ENCODE data around the gene LARGE1. TPM values are rescaled to one million over a fixed set of nuclear protein-coding genes. Genes with fewer than 3 reads are reported as not detected.
"Not testable (repeated sequence)": the region's sequence is repeated elsewhere in the genome, so short reads cannot be mapped to it uniquely, and the experiment has no call there.

The LARGE1 gene
- total and polyA plus RNA-seq, 3 experiments from 2014 or later, result 0.07 to 0.27 (median 0.18) TPM

DNA sequence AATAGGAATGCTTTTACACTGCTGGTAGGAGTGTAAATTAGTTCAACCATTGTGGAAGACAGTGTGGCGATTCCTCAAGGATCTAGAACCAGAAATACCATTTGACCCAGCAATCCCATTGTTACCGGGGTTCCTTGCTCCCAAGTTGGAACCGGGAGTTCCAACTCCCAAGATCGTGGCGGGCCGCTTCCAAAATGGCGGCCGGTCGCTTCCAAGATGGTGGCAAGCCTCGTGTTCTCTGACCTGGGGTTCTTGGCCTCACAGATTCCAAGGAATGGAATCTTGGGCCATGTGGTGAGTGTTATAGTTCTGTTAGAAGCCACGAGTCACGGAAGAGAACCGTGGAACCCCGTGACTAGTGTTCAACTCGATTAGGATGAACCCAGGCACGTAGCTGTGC is 62.5 kb downstream of the LARGE1 start:
- POLR2A ChIA-PET; H3K36me3 ChIP-seq (ENCODE audit: insufficient read depth, low read length); H3K27me3 Mint-ChIP-seq; CTCF ChIA-PET; H3K36me3 Mint-ChIP-seq; H3K27me3 ChIP-seq (ENCODE audit: insufficient read depth, low read length, poor library complexity, severe bottlenecking); DNase-seq; H3K4me3 Mint-ChIP-seq; H3K4me1 ChIP-seq (ENCODE audit: insufficient read depth, low read length); H3K4me3 ChIP-seq (ENCODE audit: low read length); H3K27ac ChIP-seq (ENCODE audit: low read depth, low read length); H3K27ac Mint-ChIP-seq; H3K9me3 ChIP-seq (ENCODE audit: low read length): not testable (repeated sequence)
- Mint-ChIP-seq H3K9me3 (peaks cover 0 to 12% (median 7%) of the 10 kb centered on the region in 5 donors), H3K4me1 (peaks cover 10 to 20% (median 17%) of the 10 kb centered on the region in 3 donors)

DNA sequence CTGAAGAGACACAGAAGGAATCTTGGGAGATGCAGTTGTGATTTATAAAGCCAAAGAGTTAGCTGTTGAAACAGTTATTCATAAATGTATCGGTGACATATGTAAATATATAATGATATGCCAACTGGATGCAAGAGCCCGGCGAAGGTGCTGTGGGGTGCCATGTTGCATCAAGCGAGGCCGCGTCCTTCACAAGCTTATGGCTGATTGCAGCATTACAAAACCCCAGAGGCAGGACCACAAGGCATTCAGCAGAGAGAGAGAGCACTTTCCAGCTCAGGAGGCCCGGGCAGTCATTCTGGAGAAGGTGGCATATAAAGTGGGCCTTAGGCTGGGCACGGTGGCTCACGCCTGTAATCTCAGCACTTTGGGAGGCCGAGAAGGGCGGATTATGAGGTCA is 65.6 kb downstream of the LARGE1 start:
- CTCF ChIA-PET, result no interaction called here
- DNase-seq, result no peak

DNA sequence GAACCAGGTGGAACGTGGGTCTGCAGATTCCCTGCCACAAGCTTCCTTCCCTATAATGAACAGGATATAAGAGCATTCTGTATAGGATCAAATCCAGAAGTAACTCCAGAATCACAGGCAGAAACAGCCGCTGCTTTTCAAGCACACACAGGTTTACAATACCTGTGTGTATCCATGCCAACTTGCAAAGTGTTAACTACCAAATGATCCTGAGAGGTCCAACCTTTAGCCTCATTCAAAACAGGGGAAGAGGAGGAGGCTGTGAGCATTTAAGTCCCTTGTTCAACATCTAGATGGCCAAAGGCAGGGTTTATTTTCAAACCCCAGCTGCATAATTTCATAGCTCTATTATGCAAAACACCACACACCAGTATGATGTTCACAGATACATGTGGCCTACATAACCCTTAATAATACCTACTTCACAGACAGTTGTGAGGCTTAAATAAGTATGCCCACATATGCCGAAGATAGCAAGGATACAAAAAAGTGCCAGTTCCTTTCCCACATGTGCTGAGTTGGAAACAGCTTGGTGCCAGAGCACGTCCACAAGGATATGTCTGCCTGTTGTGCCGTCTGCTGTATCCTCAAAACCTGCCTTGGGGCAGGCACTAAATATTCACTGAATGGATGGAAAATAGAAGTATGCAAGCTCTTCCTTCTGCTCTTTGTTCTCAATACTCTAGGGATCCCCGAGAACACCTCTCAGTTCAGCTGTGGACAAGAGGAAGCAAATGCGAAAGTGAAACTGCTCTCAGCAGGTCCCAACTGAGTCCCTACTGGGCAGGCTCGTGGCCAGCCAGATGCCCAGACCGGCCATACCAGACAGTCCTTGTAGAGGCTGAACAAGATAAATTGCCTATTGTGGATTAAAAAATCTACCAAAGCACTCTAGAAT is 66.8 kb downstream of the LARGE1 start:
- H3K36me3 ChIP-seq (ENCODE audit: insufficient read depth, low read length), result no peaks in the 10 kb centered on the region
- no peaks in the 10 kb centered on the region for H3K9me3 ChIP-seq (ENCODE audit: low read length)
- H3K27ac ChIP-seq (ENCODE audit: low read depth, low read length), result no peak overlapping the region
- peak overlapping the region in 6 of 8 donors; percentile 17 to 87 (median 82) for H3K27ac Mint-ChIP-seq
- no peaks in the 10 kb centered on the region for H3K27me3 ChIP-seq (ENCODE audit: insufficient read depth, low read length, poor library complexity, severe bottlenecking)
- no peak for DNase-seq
- H3K9me3 Mint-ChIP-seq, result peaks cover 0 to 11% (median 4%) of the 10 kb centered on the region in 5 donors
- H3K4me3 ChIP-seq (ENCODE audit: low read length), result peak overlapping the region; percentile 53
- ChIA-PET POLR2A (no interaction called here), CTCF (no interaction called here)
- peaks cover 11 to 20% (median 17%) of the 10 kb centered on the region in 3 donors for H3K4me1 Mint-ChIP-seq
- peak overlapping the region; percentile 82 to 89 (median 84) for H3K4me3 Mint-ChIP-seq
- H3K4me1 ChIP-seq (ENCODE audit: insufficient read depth, low read length), result no peaks in the 10 kb centered on the region
- no peaks in the 10 kb centered on the region for H3K36me3 Mint-ChIP-seq
- H3K27me3 Mint-ChIP-seq, result no peaks in the 10 kb centered on the region

More for the DNA sequence above, 65.6 kb downstream of the LARGE1 start:
- H3K4me3 Mint-ChIP-seq, result peak overlapping the region in 4 of 7 donors; percentile 36 to 89 (median 63)
- H3K36me3 Mint-ChIP-seq, result no peaks in the 10 kb centered on the region
- POLR2A ChIA-PET, result no interaction called here
- no peaks in the 10 kb centered on the region for H3K4me1 ChIP-seq (ENCODE audit: insufficient read depth, low read length)
- no peak overlapping the region for H3K4me3 ChIP-seq (ENCODE audit: low read length)
- H3K9me3 Mint-ChIP-seq, result peaks cover 0 to 12% (median 4%) of the 10 kb centered on the region in 5 donors
- H3K4me1 Mint-ChIP-seq, result peaks cover 11 to 20% (median 17%) of the 10 kb centered on the region in 3 donors
- no peaks in the 10 kb centered on the region for H3K36me3 ChIP-seq (ENCODE audit: insufficient read depth, low read length)
- H3K27me3 Mint-ChIP-seq, result no peaks in the 10 kb centered on the region
- no peak overlapping the region for H3K27ac ChIP-seq (ENCODE audit: low read depth, low read length)
- no peaks in the 10 kb centered on the region for H3K9me3 ChIP-seq (ENCODE audit: low read length)
- H3K27ac Mint-ChIP-seq, result peak overlapping the region in 2 of 8 donors; percentile 7 to 54
- no peaks in the 10 kb centered on the region for H3K27me3 ChIP-seq (ENCODE audit: insufficient read depth, low read length, poor library complexity, severe bottlenecking)

DNA sequence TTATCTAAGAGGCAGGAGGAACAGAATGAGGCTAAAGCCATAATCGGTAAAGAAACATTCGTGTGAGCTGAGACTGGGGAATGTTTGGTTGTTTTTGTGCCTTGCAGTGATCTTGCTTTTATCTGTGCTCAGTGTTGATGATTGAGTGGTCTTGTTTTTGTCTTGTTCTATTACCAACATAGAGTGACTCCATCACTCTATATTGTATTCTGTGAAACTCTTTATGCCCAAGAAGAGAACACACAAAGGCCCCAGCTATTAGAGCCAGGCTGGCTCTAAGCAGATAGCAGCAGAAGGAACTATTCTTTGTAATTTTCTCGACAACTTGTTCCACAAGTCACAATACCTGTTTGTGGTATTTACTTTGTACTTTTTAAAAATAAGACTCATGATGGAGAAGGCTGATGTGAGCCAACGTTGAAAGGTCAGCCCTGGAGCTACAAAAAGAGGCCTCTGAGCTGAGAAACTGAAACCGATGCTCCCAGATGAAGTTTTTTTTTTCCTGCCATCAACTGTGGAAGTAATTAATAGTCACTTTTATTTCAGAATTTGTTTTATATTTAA is 68.4 kb downstream of the LARGE1 start:
- Mint-ChIP-seq H3K36me3 (no peaks in the 10 kb centered on the region), H3K4me1 (peaks cover 11 to 20% (median 17%) of the 10 kb centered on the region in 3 donors), H3K27ac (no peak overlapping the region), H3K4me3 (no peak overlapping the region), H3K27me3 (no peaks in the 10 kb centered on the region), H3K9me3 (peaks cover 0 to 14% (median 5%) of the 10 kb centered on the region in 5 donors)
- Histone ChIP-seq H3K9me3 (ENCODE audit: low read length) (no peaks in the 10 kb centered on the region), H3K36me3 (ENCODE audit: insufficient read depth, low read length) (no peaks in the 10 kb centered on the region), H3K27me3 (ENCODE audit: insufficient read depth, low read length, poor library complexity, severe bottlenecking) (no peaks in the 10 kb centered on the region), H3K27ac (ENCODE audit: low read depth, low read length) (no peak overlapping the region), H3K4me3 (ENCODE audit: low read length) (no peak overlapping the region), H3K4me1 (ENCODE audit: insufficient read depth, low read length) (no peaks in the 10 kb centered on the region)
- DNase-seq, result no peak
- ChIA-PET CTCF (no interaction called here), POLR2A (no interaction called here)

DNA sequence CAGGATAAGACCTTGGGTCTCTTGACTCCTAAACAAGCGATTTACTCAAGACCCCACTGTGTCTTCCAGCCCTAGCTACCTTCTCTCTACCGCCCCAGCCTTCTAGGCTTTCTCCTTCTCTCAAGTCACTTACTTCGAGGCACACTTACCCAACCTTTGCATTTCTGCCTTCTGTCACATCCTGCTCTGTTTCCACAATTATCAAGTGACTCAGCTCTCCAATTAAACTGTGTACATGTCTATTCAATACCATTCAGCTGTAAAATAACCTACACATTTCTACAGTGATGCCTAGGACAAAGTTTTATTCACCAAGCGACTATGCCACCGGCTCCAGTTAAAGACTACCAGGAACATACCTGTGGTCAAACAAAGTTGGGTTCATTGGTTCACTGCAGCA is 69.0 kb downstream of the LARGE1 start:
- CTCF ChIA-PET, result no interaction called here
- POLR2A ChIA-PET, result no interaction called here
- no peak overlapping the region for H3K4me3 Mint-ChIP-seq
- no peaks in the 10 kb centered on the region for H3K9me3 ChIP-seq (ENCODE audit: low read length)
- no peaks in the 10 kb centered on the region for H3K36me3 ChIP-seq (ENCODE audit: insufficient read depth, low read length)
- H3K36me3 Mint-ChIP-seq, result no peaks in the 10 kb centered on the region
- no peaks in the 10 kb centered on the region for H3K4me1 ChIP-seq (ENCODE audit: insufficient read depth, low read length)
- H3K27me3 ChIP-seq (ENCODE audit: insufficient read depth, low read length, poor library complexity, severe bottlenecking), result no peaks in the 10 kb centered on the region
- H3K9me3 Mint-ChIP-seq, result peaks cover 0 to 16% (median 5%) of the 10 kb centered on the region in 5 donors
- H3K27ac ChIP-seq (ENCODE audit: low read depth, low read length), result no peak overlapping the region
- DNase-seq, result no peak
- H3K4me1 Mint-ChIP-seq, result peaks cover 11 to 20% (median 17%) of the 10 kb centered on the region in 3 donors
- no peak overlapping the region for H3K4me3 ChIP-seq (ENCODE audit: low read length)
- no peaks in the 10 kb centered on the region for H3K27me3 Mint-ChIP-seq
- H3K27ac Mint-ChIP-seq, result no peak overlapping the region

DNA sequence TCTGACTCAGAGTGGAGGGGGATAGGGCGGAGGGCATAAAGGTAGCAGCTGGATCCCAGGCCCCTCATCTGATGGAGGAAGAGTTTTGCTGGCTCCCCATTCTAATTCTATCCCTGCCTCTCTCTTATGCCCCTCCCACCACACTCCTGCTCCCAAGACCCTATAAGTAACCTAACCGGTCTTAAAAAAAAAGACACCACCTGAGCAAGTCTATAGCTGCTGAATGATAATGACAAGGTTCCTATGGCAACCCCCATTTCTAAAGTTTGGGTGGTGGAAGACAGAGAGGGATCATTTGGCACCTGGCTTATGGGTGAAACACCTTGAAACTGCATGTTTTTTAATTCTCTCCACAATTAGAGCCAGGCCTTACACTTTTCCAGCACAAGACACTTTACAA is 69.6 kb downstream of the LARGE1 start:
- H3K27ac ChIP-seq (ENCODE audit: low read depth, low read length), result no peak overlapping the region
- peaks cover 2 to 16% (median 7%) of the 10 kb centered on the region in 5 donors for H3K9me3 Mint-ChIP-seq
- H3K4me3 Mint-ChIP-seq, result peak overlapping the region in 1 of 7 donors; percentile 28
- no peaks in the 10 kb centered on the region for H3K36me3 ChIP-seq (ENCODE audit: insufficient read depth, low read length)
- H3K4me1 Mint-ChIP-seq, result peaks cover 11 to 20% (median 17%) of the 10 kb centered on the region in 3 donors
- POLR2A ChIA-PET, result no interaction called here
- H3K27me3 Mint-ChIP-seq, result no peaks in the 10 kb centered on the region
- no peaks in the 10 kb centered on the region for H3K36me3 Mint-ChIP-seq
- no peaks in the 10 kb centered on the region for H3K9me3 ChIP-seq (ENCODE audit: low read length)
- no peak for DNase-seq
- H3K27ac Mint-ChIP-seq, result no peak overlapping the region
- no peak overlapping the region for H3K4me3 ChIP-seq (ENCODE audit: low read length)
- H3K27me3 ChIP-seq (ENCODE audit: insufficient read depth, low read length, poor library complexity, severe bottlenecking), result no peaks in the 10 kb centered on the region
- H3K4me1 ChIP-seq (ENCODE audit: insufficient read depth, low read length), result no peaks in the 10 kb centered on the region
- CTCF ChIA-PET, result no interaction called here

DNA sequence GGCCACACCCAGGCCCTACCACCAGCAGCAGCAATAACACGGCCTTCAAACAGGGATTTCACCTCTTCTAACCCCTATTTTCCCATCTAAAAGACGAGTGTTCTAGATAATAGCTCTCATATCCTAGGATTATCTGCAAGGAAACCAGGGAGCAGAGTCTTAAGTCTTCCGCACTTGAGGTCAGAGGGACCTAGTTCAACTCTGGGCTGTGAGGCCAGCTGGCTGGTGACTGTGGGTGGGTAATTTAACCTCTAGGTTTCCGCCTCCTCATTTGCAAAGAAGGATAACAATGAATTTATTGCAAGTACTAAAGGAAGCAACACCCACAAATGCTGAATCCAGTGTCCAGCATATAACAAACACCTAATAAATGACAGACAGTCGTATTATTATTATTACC is 70.1 kb downstream of the LARGE1 start:
- ChIA-PET POLR2A (no interaction called here), CTCF (no interaction called here)
- no peak overlapping the region for H3K27ac ChIP-seq (ENCODE audit: low read depth, low read length)
- Mint-ChIP-seq H3K27ac (no peak overlapping the region), H3K4me1 (peaks cover 11 to 20% (median 17%) of the 10 kb centered on the region in 3 donors), H3K4me3 (no peak overlapping the region), H3K27me3 (no peaks in the 10 kb centered on the region), H3K9me3 (peaks cover 3 to 16% (median 7%) of the 10 kb centered on the region in 5 donors), H3K36me3 (no peaks in the 10 kb centered on the region)
- no peak for DNase-seq
- H3K4me1 ChIP-seq (ENCODE audit: insufficient read depth, low read length), result no peaks in the 10 kb centered on the region
- H3K4me3 ChIP-seq (ENCODE audit: low read length), result no peak overlapping the region
- H3K36me3 ChIP-seq (ENCODE audit: insufficient read depth, low read length), result no peaks in the 10 kb centered on the region
- H3K27me3 ChIP-seq (ENCODE audit: insufficient read depth, low read length, poor library complexity, severe bottlenecking), result no peaks in the 10 kb centered on the region
- H3K9me3 ChIP-seq (ENCODE audit: low read length), result no peaks in the 10 kb centered on the region

DNA sequence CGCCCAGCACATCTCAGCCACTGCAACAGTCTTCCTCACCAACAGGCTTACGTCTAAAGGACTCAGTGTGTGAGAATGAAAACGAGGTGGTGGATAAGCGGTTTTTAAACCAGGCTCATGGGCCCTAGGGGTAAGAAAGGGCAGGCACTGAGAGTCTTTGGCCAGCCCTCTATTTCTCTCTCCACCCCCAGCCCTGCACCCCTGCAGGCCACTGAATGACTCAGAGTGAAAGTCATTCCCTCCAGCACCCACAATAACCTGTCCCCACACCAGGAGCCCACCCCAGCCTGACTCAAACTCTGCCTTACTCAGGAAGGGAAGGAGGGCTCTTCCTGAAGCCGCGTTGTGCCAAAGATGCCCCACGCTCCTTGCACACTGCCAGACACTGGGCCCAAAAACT is 72.0 kb downstream of the LARGE1 start:
- CTCF ChIA-PET, result no interaction called here
- H3K27ac ChIP-seq (ENCODE audit: low read depth, low read length), result no peak overlapping the region
- Mint-ChIP-seq H3K27ac (no peak overlapping the region), H3K4me3 (no peak overlapping the region), H3K27me3 (no peaks in the 10 kb centered on the region), H3K4me1 (peaks cover 3 to 5% (median 4%) of the 10 kb centered on the region in 3 donors), H3K9me3 (peaks cover 4 to 15% (median 9%) of the 10 kb centered on the region in 5 donors), H3K36me3 (peaks cover 0 to 2% (median 0%) of the 10 kb centered on the region in 3 donors)
- POLR2A ChIA-PET, result no interaction called here
- no peaks in the 10 kb centered on the region for H3K27me3 ChIP-seq (ENCODE audit: insufficient read depth, low read length, poor library complexity, severe bottlenecking)
- no peak for DNase-seq
- no peak overlapping the region for H3K4me3 ChIP-seq (ENCODE audit: low read length)
- no peaks in the 10 kb centered on the region for H3K36me3 ChIP-seq (ENCODE audit: insufficient read depth, low read length)
- no peaks in the 10 kb centered on the region for H3K9me3 ChIP-seq (ENCODE audit: low read length)
- H3K4me1 ChIP-seq (ENCODE audit: insufficient read depth, low read length), result no peaks in the 10 kb centered on the region

All from CD8-positive, alpha-beta memory T cell (primary cell).